RPMI8226 (cell line): Measurements from ENCODE around the gene HHATL.

Experiments used
- DNase-seq: peaks from one replicate; pipeline ENCODE4 v3.0.0-alpha.2; 2015

The HHATL gene

GRCh38 chr3:42696356-42697288 lies 6.0 kb downstream of the HHATL start:
- peak; percentile 37 for DNase-seq

GRCh38 chr3:42694366-42694765 lies 8.2 kb downstream of the HHATL start:
- no peak for DNase-seq

DNA sequence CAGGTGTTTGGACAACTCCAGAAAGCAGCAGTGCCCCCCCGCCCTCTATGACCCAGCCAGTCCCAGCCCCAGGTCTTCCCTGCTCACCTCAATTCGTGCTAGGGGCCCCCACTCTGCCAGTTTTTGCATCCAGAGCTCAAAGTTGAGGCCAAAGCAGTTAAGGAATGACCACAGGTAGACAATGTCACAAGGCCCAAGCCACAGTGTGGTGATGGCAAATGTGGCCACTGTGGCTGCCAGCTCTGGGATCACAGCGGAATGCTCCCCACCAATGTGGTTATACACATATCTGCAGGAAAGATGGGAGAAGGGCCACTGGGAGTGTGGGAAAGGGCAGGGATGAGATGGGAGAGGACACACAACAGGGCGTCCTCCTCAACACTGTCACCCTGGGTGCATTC lies 9.1 kb downstream of the HHATL start:
- DNase-seq = no peak

DNA sequence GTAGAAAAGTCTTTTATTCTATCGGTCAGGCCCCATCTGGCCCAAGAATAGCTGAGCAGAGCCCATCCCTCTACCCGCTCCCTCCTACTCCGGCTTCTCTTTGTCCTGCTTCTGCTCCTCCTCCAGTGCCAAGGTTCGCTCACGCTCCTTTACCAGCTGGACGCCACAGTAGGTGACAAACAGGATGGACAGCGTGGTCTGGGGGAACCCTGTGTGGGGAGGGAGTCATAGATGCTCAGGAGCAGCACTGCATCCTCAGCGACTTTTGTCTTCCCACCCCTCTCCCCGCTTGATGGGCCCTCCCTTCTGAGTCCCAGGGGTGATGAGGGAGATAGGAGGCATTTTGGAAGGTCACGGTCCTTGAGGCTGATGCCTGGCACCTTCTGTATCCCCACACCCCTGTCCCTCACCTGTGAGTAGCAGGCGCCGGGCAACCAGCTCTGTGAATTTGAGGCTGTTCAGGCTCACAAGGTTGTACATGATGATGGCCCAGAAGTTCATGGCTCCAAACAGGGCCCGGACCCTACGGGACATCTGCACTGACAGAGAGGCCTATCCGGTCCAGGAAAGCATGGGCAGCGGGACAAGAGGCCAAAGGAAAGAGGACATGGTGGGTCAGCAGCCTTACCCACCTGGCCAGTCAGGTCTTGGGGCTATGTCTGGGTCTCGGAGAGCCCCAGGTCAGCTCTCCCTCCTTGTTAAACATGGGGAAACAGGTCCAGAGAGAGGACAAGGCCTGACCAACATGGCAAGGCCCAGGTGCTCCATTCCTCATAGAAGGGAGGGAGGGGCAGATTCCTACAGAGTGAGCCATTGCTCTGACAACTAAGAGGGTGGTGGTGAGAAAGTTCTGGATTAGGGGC lies 9.7 kb downstream of the HHATL start:
- no peak for DNase-seq

- DNase-seq = no peak
Observed at GRCh38 chr3:42691816-42692666, 10.6 kb downstream of the HHATL start.

- DNase-seq = no peak
Observed at GRCh38 chr3:42690766-42691680, 11.6 kb downstream of the HHATL start.

DNA sequence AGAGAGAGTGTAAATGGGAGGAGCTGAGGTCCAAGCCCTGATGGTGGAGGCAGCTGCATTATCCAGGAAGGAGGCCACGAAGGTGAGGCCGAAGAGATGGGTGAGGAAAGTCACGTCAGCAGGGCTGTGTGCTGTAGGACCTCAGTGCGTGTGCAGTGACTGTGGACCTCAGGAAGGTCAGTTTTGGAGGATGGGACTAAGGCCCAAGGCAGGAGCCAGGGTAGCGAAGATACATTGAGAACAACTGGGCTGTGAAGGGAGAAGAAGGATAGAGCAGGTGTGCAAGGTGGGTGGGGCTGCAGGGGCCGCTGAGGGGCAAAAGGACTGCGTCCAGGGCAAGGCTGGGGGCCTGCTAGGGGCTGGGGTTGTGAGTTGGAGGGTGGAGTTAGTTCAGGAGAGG lies 12.4 kb downstream of the HHATL start:
- DNase-seq = no peak

DNA sequence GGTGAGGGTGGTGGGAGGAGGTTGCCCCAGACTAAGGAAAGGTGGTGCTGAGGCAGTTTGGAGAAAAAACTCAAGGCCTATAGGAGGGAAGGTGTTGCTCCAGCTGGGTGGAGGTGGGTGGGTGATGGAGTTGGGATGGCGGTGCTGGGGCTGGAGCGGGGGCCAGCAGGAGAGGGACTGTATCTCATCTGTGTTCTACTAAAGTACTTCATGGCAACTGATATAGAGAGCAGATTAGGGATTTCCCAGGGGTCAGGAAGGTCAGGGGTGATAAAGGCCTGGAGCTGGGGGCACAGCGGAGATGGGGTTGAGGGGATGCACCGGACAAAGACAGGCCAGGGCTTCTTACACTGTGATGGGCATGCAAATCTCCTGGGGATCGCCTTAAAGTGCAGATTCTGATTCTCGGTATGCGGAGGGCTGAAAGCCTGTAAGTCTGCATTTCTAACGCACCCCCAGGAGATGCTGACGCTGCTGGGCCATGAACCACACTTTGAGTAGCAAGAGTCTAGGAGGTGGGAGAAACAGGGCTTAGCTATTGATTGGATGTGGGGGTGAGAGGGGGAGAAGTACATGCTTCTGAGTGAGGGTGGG lies 13.1 kb downstream of the HHATL start:
- DNase-seq = no peak

DNA sequence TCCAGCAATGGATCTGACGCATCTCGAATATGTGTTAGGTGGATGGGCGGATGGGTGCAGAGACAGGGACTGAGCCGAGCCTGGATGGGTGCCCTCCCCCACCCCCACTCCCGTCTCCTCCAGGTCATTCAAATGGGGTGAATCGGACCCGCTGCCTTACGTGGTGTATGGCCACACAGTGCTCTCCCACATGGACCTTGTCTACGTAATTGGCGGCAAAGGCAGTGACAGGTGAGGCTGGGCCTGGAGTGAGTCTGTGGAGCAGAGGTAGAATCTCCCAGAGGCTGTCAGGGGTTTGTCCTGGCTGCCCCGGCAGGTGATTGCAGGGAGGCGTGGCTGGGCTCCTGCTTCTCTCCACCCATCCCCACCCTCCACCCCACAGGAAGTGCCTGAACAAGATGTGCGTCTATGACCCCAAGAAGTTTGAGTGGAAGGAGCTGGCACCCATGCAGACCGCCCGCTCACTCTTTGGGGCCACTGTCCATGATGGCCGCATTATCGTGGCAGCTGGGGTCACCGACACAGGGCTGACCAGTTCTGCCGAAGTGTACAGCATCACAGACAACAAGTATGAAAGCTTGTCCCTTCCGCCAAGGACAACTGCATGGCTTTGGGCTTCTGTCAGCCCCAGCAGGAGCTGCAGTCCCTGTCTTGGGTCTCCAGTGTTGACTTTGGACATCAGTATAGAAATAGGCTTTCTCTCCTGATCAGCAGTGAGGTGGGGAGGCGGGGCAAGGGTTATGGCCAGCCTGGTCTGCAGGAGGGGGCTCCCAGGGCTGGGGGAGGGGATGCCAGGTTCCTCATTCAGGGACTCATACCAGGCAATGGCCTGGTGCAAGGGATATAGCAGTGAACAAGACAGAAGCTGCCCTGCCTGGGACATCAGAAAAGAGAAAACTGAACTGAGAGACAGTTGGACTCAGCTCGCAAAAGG lies 13.8 kb downstream of the HHATL start:
- DNase-seq = no peak

GRCh38 chr3:42688016-42688415 lies 14.6 kb downstream of the HHATL start:
- no peak for DNase-seq

DNA sequence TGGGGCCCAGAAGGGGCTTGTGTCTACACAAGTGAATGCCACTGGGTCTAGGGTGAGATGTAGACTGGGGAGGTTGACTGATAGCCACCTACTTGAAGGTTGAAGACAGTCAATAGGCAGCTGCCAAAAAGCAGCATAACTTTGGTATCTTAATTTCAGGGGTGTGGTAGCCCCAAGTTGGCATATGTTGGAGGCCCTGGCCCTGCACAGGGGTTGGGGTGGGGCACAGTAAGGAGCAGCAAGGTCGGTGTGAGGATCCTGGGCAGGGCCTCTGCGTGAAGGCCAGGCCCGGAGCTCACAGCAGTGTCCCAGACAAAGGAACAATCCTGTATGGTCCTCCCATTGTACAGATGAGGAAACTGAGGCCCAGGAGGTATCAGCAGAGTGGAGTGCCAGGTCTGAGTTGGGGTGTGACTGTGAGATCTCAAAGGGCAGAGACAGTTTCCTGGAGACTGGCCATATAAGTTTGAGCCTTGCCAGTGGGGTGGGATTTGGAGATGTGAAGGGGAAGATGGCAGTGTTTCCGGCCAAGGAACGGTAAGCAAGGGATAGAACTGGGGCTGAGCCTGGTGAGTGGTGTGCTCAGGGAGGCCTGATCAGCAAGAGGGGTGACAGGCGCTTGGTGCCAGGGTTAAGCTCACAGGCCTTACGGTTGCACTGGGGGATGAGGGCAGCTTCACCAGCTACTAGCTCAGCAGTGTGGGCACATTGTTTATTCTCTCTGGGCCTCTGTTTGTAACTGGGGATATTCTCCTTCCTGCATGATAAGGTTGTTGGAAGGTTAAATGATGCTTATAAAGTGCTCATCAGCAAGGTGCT lies 15.6 kb downstream of the HHATL start:
- no peak for DNase-seq

- no peak for DNase-seq
Observed at GRCh38 chr3:42685891-42686820, 16.4 kb downstream of the HHATL start.

DNA sequence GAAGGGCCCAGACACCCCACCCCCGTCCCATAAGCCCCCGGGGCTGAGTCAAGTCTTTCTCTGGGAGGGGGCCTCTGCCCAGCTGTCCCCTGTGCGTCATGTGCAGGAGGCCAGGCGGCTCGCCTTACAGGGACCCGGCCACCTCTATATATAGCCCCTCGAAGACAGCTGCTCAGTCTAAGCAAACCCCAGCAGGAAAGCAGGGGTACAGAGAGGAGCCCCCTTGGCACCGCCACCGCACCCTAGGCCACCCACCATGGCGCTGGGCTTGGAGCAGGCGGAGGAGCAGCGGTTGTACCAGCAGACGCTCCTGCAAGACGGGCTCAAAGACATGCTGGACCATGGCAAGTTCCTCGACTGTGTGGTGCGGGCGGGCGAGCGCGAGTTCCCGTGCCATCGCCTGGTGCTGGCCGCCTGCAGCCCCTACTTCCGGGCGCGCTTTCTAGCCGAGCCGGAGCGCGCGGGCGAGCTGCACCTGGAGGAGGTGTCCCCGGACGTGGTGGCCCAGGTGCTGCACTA lies 17.2 kb downstream of the HHATL start, which contains the start of gene KLHL40:
Gene KLHL40 (plus strand): TSS at position 175 of the 519 bp plus-strand sequence. CDS start 82 bp downstream, at position 257.
- DNase-seq = no peak

DNA sequence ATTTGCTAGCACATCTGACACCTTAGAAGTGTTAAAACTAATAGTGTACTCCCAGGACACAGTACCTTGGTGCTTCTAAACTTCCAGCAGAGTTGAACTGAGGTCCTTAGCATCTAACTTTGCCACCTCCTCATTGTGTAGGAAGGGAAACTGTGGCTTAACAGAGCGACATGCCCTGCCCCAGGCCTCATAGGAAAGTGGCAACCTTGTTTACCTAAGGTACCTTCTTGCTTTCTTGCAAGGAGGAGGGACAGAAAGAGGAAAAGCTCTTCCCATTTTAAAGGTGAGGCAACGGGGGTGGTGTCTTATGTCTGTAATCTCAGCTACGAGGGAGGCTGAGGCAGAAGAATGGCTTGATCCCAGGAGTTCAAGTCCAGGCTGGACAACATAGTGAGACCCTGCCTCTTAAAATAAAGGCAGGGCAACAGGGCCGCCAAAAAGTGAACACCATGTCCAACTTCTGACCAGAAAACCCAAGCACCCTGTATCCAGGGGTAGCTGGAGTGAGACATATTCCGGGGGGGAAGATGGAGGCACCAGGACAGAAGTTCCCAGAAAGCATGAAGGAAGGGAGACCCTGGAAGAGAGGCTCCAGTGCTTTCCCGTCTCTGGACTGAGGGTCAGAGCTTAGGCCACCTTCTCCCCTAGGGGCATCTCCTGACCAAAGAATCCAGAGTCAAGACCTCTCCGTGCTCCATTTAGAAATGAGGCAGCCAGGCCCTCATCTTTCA lies 17.8 kb downstream of the HHATL start:
- no peak for DNase-seq

GRCh38 chr3:42683875-42684598 lies 18.6 kb downstream of the HHATL start:
- DNase-seq = peak; percentile 83
